ENCODE results near the gene MST1R.

MST1R gene

DNA sequence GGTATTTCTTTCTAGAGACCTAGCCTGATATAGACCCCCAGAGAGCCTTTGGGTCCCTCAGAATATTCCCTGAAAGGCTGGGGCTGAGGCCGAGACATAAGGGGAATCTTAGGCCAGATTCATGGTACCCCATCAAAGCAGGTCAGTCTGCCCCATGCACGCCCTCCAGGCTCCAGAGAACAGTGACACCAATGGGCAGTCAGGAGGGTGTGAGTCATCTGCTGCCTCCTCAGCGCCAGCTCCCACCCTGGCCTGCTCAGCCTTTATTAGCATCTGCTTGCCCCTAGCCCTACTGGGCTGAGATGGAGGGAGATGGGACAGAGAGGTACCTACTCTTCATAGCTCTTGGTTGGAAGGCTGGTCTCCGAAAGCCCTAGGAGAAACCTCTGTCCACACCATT is 19.7 kb downstream of the MST1R start:
- no peak for DNase-seq (ENCODE audit: low read depth, low spot score)
- H3K9me3 ChIP-seq (ENCODE audit: insufficient read depth, low read length) = no peaks in the 10 kb centered on the region
- TF ChIP-seq YY1 (IDR thresholded peaks at IDR 0.05; ENCODE audit: insufficient read depth, insufficient read length) (no peak), ZNF274 (IDR thresholded peaks at IDR 0.05; ENCODE audit: low read depth, low read length) (no peak), SUZ12 (IDR thresholded peaks at IDR 0.05; ENCODE audit: extremely low read depth, insufficient read depth, insufficient read length) (no peak)

GRCh38 chr3:49882166-49882565 is 21.5 kb downstream of the MST1R start:
- peaks cover 41% of the 10 kb centered on the region for H3K4me1 ChIP-seq (ENCODE audit: insufficient read depth, insufficient read length)
- TF ChIP-seq ZNF274 (IDR thresholded peaks at IDR 0.05; ENCODE audit: low read depth, low read length) (no peak), SUZ12 (IDR thresholded peaks at IDR 0.05; ENCODE audit: extremely low read depth, insufficient read depth, insufficient read length) (no peak), YY1 (IDR thresholded peaks at IDR 0.05; ENCODE audit: insufficient read depth, insufficient read length) (no peak)
- no peak overlapping the region for H3K4me3 ChIP-seq (ENCODE audit: insufficient read length, low read depth)
- no peak for DNase-seq (ENCODE audit: low read depth, low spot score)
- no peaks in the 10 kb centered on the region for H3K36me3 ChIP-seq (ENCODE audit: insufficient read depth, insufficient read length, low read length)
- H3K9me3 ChIP-seq (ENCODE audit: insufficient read depth, low read length) = no peaks in the 10 kb centered on the region
- H3K27me3 ChIP-seq (ENCODE audit: insufficient read depth, insufficient read length) = peaks cover 2% of the 10 kb centered on the region
- peak overlapping the region; percentile 6 for H3K9ac ChIP-seq (ENCODE audit: insufficient read length, low read depth)

More for the DNA sequence above, 19.7 kb downstream of the MST1R start:
- H3K36me3 ChIP-seq (ENCODE audit: insufficient read depth, insufficient read length, low read length) = no peaks in the 10 kb centered on the region
- H3K4me3 ChIP-seq (ENCODE audit: insufficient read length, low read depth) = no peak overlapping the region
- no peak overlapping the region for H3K9ac ChIP-seq (ENCODE audit: insufficient read length, low read depth)
- peaks cover 38% of the 10 kb centered on the region for H3K4me1 ChIP-seq (ENCODE audit: insufficient read depth, insufficient read length)
- peaks cover 2% of the 10 kb centered on the region for H3K27me3 ChIP-seq (ENCODE audit: insufficient read depth, insufficient read length)

DNA sequence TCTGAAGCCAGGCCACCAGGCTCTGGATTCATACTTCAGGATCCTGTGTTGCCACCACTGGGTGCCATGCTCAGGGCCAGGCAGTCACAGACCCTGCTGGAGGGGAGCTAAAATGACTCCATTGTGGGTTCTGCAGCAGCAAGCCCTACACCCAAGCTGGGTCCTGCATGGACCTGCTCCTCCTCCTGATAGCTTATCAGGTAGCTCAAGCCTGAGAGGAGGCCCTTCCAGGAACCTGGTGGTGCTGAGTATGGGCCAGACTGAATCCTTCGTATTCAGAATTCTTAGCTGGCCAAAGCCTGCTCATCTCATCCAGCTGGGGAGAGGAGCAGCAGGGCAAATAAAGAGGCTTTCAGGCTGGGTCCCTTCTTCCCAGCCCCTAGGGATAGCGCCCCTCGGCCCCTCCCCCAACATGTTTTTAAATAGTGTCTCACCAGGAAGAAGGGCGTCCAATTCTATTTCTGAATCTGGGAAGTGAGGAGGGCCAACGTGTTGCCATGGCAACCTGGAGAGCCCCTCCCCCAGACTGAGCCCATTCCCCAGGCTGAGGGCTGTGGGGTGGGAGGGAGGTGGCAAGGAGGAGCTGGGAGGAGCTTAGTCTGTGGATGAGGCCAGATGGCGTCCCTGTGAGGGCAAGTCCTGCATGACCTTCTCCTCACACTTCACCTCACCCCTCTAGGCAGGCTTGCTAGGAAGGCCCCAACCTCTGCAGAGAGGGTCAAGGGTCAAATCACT is 22.9 kb downstream of the MST1R start:
- no peak for DNase-seq (ENCODE audit: low read depth, low spot score)
- H3K9ac ChIP-seq (ENCODE audit: insufficient read length, low read depth) = no peak overlapping the region
- H3K4me1 ChIP-seq (ENCODE audit: insufficient read depth, insufficient read length) = peaks cover 41% of the 10 kb centered on the region
- no peaks in the 10 kb centered on the region for H3K36me3 ChIP-seq (ENCODE audit: insufficient read depth, insufficient read length, low read length)
- TF ChIP-seq ZNF274 (IDR thresholded peaks at IDR 0.05; ENCODE audit: low read depth, low read length) (no peak), YY1 (IDR thresholded peaks at IDR 0.05; ENCODE audit: insufficient read depth, insufficient read length) (no peak), SUZ12 (IDR thresholded peaks at IDR 0.05; ENCODE audit: extremely low read depth, insufficient read depth, insufficient read length) (no peak)
- H3K27me3 ChIP-seq (ENCODE audit: insufficient read depth, insufficient read length) = peaks cover 2% of the 10 kb centered on the region
- no peaks in the 10 kb centered on the region for H3K9me3 ChIP-seq (ENCODE audit: insufficient read depth, low read length)
- no peak overlapping the region for H3K4me3 ChIP-seq (ENCODE audit: insufficient read length, low read depth)

GRCh38 chr3:49879721-49880120 is 24.0 kb downstream of the MST1R start:
- H3K36me3 ChIP-seq (ENCODE audit: insufficient read depth, insufficient read length, low read length) = no peaks in the 10 kb centered on the region
- H3K4me1 ChIP-seq (ENCODE audit: insufficient read depth, insufficient read length) = peaks cover 41% of the 10 kb centered on the region

GRCh38 chr3:49878686-49879085 is 25.0 kb downstream of the MST1R start:
- Histone ChIP-seq H3K27me3 (ENCODE audit: insufficient read depth, insufficient read length) (peaks cover 2% of the 10 kb centered on the region), H3K36me3 (ENCODE audit: insufficient read depth, insufficient read length, low read length) (no peaks in the 10 kb centered on the region), H3K9me3 (ENCODE audit: insufficient read depth, low read length) (no peaks in the 10 kb centered on the region), H3K9ac (ENCODE audit: insufficient read length, low read depth) (peak overlapping the region; percentile 39), H3K4me3 (ENCODE audit: insufficient read length, low read depth) (no peak overlapping the region), H3K4me1 (ENCODE audit: insufficient read depth, insufficient read length) (peaks cover 35% of the 10 kb centered on the region)
- no peak for TF ChIP-seq SUZ12 (IDR thresholded peaks at IDR 0.05; ENCODE audit: extremely low read depth, insufficient read depth, insufficient read length)
- no peak for TF ChIP-seq YY1 (IDR thresholded peaks at IDR 0.05; ENCODE audit: insufficient read depth, insufficient read length)
- TF ChIP-seq ZNF274 (IDR thresholded peaks at IDR 0.05; ENCODE audit: low read depth, low read length) = no peak
- no peak for DNase-seq (ENCODE audit: low read depth, low spot score)

More at GRCh38 chr3:49879721-49880120, 24.0 kb downstream of the MST1R start:
- peaks cover 2% of the 10 kb centered on the region for H3K27me3 ChIP-seq (ENCODE audit: insufficient read depth, insufficient read length)
- no peak overlapping the region for H3K4me3 ChIP-seq (ENCODE audit: insufficient read length, low read depth)
- no peak overlapping the region for H3K9ac ChIP-seq (ENCODE audit: insufficient read length, low read depth)
- H3K9me3 ChIP-seq (ENCODE audit: insufficient read depth, low read length) = no peaks in the 10 kb centered on the region
- TF ChIP-seq SUZ12 (IDR thresholded peaks at IDR 0.05; ENCODE audit: extremely low read depth, insufficient read depth, insufficient read length) (no peak), YY1 (IDR thresholded peaks at IDR 0.05; ENCODE audit: insufficient read depth, insufficient read length) (no peak), ZNF274 (IDR thresholded peaks at IDR 0.05; ENCODE audit: low read depth, low read length) (no peak)
- DNase-seq (ENCODE audit: low read depth, low spot score) = no peak

DNA sequence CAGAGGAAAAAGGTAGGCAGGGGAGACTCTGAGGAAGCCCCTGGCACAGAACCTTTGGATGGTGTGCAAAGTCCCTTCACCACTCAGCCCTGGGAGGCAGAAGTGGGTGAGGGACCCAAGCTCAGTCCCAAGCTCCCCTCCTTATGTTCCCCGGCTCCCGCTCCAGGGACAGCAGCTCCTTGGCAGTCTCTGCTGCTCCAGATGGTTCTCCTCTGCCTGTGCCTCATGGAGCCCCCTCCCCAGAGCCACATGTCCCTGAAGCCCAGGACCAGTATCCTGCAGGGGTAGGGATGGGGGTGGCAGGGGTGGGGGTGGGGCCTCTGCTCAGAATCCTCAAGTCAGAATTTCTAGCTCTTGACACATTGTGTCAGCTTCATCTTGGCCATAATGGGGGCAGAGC is 26.0 kb downstream of the MST1R start:
- Histone ChIP-seq H3K4me1 (ENCODE audit: insufficient read depth, insufficient read length) (peaks cover 34% of the 10 kb centered on the region), H3K9me3 (ENCODE audit: insufficient read depth, low read length) (no peaks in the 10 kb centered on the region)
- TF ChIP-seq YY1 (IDR thresholded peaks at IDR 0.05; ENCODE audit: insufficient read depth, insufficient read length) = no peak
- TF ChIP-seq ZNF274 (IDR thresholded peaks at IDR 0.05; ENCODE audit: low read depth, low read length) = no peak
- no peak for TF ChIP-seq SUZ12 (IDR thresholded peaks at IDR 0.05; ENCODE audit: extremely low read depth, insufficient read depth, insufficient read length)

DNA sequence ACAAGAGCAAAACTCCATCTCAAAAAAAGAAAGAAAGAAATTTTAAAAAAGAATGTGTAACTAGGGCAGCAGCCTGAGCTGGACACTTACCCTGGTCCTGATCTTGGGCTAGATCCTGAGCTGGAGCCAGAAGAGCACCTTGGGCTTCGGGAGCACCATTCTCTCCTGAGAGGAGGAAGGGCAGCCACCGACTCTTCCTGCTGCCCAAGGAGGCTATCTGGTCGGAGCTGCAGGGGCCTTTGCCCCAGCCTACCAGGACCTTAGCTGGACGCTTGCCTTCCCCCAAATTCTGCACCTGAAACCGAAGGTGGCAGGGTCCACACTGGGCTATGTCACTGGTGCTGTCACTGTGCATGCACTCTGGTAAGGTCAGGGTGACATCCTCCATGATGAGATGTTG is 27.1 kb downstream of the MST1R start:
- Histone ChIP-seq H3K9ac (ENCODE audit: insufficient read length, low read depth) (no peak overlapping the region), H3K9me3 (ENCODE audit: insufficient read depth, low read length) (no peaks in the 10 kb centered on the region), H3K4me3 (ENCODE audit: insufficient read length, low read depth) (no peak overlapping the region), H3K27me3 (ENCODE audit: insufficient read depth, insufficient read length) (peaks cover 6% of the 10 kb centered on the region), H3K4me1 (ENCODE audit: insufficient read depth, insufficient read length) (peaks cover 25% of the 10 kb centered on the region), H3K36me3 (ENCODE audit: insufficient read depth, insufficient read length, low read length) (no peaks in the 10 kb centered on the region)
- DNase-seq (ENCODE audit: low read depth, low spot score) = no peak
- TF ChIP-seq YY1 (IDR thresholded peaks at IDR 0.05; ENCODE audit: insufficient read depth, insufficient read length) = no peak
- TF ChIP-seq SUZ12 (IDR thresholded peaks at IDR 0.05; ENCODE audit: extremely low read depth, insufficient read depth, insufficient read length) = no peak
- no peak for TF ChIP-seq ZNF274 (IDR thresholded peaks at IDR 0.05; ENCODE audit: low read depth, low read length)

More for the DNA sequence above, 26.0 kb downstream of the MST1R start:
- H3K27me3 ChIP-seq (ENCODE audit: insufficient read depth, insufficient read length) = peaks cover 2% of the 10 kb centered on the region
- no peaks in the 10 kb centered on the region for H3K36me3 ChIP-seq (ENCODE audit: insufficient read depth, insufficient read length, low read length)
- H3K9ac ChIP-seq (ENCODE audit: insufficient read length, low read depth) = no peak overlapping the region
- DNase-seq (ENCODE audit: low read depth, low spot score) = no peak
- no peak overlapping the region for H3K4me3 ChIP-seq (ENCODE audit: insufficient read length, low read depth)
